Suprapubic skin (tissue), 4 donors: ENCODE measurements around the gene XXYLT1. TPM values are rescaled to one million over a fixed set of nuclear protein-coding genes. Genes with fewer than 3 reads are reported as not detected.
A peak's percentile ranks its signal among the peaks of the same experiment; 100 is the strongest.

Experiments used
- DNase-seq, 2 donors: peaks; one replicate each; pipeline ENCODE4 v3.0.0-alpha.2; 2019; ENCODE audit warnings: low spot score in 2 of 2
- H3K27ac ChIP-seq: fragments of 200-600 bp; sonication (generic); one replicate; pipeline ENCODE4 v1.5.1; 2019
- H3K27me3 ChIP-seq: fragments of 200-600 bp; sonication (generic); one replicate; pipeline ENCODE4 v1.5.1; 2019
- H3K36me3 ChIP-seq: fragments of 200-600 bp; sonication (generic); one replicate; pipeline ENCODE4 v1.5.1; 2019
- H3K4me1 ChIP-seq: fragments of 200-600 bp; sonication (generic); one replicate; pipeline ENCODE4 v1.5.1; 2019
- H3K4me3 ChIP-seq: fragments of 200-600 bp; sonication (generic); one replicate; pipeline ENCODE4 v1.5.1; 2019; ENCODE audit warnings: mild to moderate bottlenecking
- H3K9me3 ChIP-seq: fragments of 200-600 bp; sonication (generic); one replicate; pipeline ENCODE4 v1.5.1; 2019
- EP300 ChIP-seq: sonication (generic); formaldehyde crosslinking; IDR thresholded peaks from one replicate; pipeline ENCODE4 v1.6.1; 2017; ENCODE audit warnings: antibody characterized with exemption
- POLR2A ChIP-seq, 2 donors: fragments of 450-650 bp; IDR thresholded peaks; one replicate each; pipeline ENCODE4 v1.6.1; 2017; ENCODE audit warnings: antibody characterized with exemption in 2 of 2, mild to moderate bottlenecking in 2 of 2, moderate library complexity in 2 of 2
- POLR2AphosphoS5 ChIP-seq, 3 donors: sonication (generic); formaldehyde crosslinking; IDR thresholded peaks; one replicate each; pipeline ENCODE4 v1.6.1; 2017; ENCODE audit warnings: antibody characterized with exemption in 3 of 3
- WGBS: methylation state at CpG from one replicate; pipeline ENCODE4 v1.1.5; 2018; 5-methylcytosine and 5-hydroxymethylcytosine counted together
- total RNA-seq, 4 donors: library from RNA; depleted of rRNA; stranded (reverse); fragments of >200 nt; gene quantifications; one replicate each; pipeline ENCODE4 v1.1.0, GENCODE V29; 2016
- TF ChIP-seq, protein P1 (sequence below), 2 donors: fragments of 200-600 bp in 1 of 2; fragments of 450-650 bp in 1 of 2; sonication (generic) in 1 of 2; IDR thresholded peaks; one replicate each; pipeline ENCODE4 v1.5.1; 2016 to 2019; ENCODE audit warnings: antibody characterized with exemption in 2 of 2, mild to moderate bottlenecking in 1 of 2, moderate library complexity in 1 of 2

Gene XXYLT1
- total RNA-seq, 4 donors from 2014 or later = 8.0 to 19.4 (median 13.2) TPM

DNA sequence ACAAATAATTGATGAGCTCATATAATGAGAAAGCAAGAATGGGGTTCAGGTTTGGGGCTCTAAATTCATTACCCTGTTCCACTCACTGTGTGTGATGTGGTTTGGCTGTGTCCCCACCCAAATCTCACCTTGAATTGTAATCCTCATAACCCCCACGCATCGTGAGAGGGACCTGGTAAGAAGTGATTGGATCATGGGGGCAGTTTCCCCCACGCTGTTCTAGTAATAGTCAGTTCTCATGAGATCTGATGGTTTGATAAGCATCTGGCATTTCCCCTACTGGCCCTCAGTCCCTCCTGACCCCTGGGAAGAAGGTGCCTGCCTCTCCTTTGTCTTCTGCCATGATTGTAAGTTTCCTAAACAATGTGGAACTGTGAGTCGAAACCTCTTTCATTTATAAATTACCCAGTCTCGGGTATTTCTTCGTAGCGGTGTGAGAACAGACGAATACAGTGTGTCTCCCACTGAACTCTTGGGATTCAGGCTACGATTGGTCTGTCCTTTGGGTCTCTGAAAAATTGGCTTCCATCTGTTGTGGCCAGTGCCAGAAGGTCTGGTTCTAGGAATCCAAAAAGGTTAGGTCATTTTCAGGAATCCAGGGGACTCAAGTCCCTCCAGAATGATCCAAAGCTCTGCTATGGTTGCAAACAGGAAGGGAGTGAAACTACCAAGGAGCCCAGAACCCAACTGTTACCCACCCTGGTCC lies 87.7 kb downstream of the XXYLT1 start:
- WGBS = 88% methylated on average over 9 of the region's 9 CpGs
- no peak for DNase-seq
- no peak for TF ChIP-seq POLR2AphosphoS5 (IDR thresholded peaks at IDR 0.05)
- TF ChIP-seq, protein P1, sequence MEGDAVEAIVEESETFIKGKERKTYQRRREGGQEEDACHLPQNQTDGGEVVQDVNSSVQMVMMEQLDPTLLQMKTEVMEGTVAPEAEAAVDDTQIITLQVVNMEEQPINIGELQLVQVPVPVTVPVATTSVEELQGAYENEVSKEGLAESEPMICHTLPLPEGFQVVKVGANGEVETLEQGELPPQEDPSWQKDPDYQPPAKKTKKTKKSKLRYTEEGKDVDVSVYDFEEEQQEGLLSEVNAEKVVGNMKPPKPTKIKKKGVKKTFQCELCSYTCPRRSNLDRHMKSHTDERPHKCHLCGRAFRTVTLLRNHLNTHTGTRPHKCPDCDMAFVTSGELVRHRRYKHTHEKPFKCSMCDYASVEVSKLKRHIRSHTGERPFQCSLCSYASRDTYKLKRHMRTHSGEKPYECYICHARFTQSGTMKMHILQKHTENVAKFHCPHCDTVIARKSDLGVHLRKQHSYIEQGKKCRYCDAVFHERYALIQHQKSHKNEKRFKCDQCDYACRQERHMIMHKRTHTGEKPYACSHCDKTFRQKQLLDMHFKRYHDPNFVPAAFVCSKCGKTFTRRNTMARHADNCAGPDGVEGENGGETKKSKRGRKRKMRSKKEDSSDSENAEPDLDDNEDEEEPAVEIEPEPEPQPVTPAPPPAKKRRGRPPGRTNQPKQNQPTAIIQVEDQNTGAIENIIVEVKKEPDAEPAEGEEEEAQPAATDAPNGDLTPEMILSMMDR (IDR thresholded peaks at IDR 0.05) = no peak
- TF ChIP-seq POLR2A (IDR thresholded peaks at IDR 0.05) = no peak
- TF ChIP-seq EP300 = no peak

DNA sequence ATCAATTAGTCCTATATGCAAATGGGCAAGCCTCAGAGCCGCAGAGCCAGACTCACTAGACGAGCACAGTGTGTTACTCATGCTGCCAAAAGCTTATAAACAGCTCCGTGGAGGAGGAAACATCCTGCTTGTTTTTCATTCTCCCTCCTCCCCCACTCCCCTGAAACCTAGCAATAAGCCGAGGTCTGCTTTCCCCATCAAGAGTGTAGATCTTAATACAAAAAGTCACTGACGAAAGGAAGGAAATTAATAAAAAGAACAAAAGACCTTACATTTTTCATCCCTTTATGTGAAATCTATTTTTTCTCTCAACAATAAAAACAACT lies 88.5 kb downstream of the XXYLT1 start:
- Histone ChIP-seq H3K4me1 (peaks cover 41% of the 10 kb centered on the region), H3K9me3 (no peaks in the 10 kb centered on the region), H3K4me3 (no peak overlapping the region), H3K27me3 (no peaks in the 10 kb centered on the region), H3K27ac (no peak overlapping the region), H3K36me3 (no peaks in the 10 kb centered on the region)
- TF ChIP-seq EP300 (no peak), POLR2AphosphoS5 (IDR thresholded peaks at IDR 0.05) (no peak), POLR2A (IDR thresholded peaks at IDR 0.05) (no peak)
- TF ChIP-seq, protein P1 (IDR thresholded peaks at IDR 0.05) = no peak
- DNase-seq = peak in 1 of 2 donors; percentile 35
- WGBS = 36% methylated on average over 5 of the region's 5 CpGs

More for the DNA sequence above, 87.7 kb downstream of the XXYLT1 start:
- Histone ChIP-seq H3K36me3 (no peaks in the 10 kb centered on the region), H3K27me3 (no peaks in the 10 kb centered on the region), H3K4me1 (peaks cover 49% of the 10 kb centered on the region), H3K9me3 (no peaks in the 10 kb centered on the region), H3K27ac (no peak overlapping the region), H3K4me3 (no peak overlapping the region)

DNA sequence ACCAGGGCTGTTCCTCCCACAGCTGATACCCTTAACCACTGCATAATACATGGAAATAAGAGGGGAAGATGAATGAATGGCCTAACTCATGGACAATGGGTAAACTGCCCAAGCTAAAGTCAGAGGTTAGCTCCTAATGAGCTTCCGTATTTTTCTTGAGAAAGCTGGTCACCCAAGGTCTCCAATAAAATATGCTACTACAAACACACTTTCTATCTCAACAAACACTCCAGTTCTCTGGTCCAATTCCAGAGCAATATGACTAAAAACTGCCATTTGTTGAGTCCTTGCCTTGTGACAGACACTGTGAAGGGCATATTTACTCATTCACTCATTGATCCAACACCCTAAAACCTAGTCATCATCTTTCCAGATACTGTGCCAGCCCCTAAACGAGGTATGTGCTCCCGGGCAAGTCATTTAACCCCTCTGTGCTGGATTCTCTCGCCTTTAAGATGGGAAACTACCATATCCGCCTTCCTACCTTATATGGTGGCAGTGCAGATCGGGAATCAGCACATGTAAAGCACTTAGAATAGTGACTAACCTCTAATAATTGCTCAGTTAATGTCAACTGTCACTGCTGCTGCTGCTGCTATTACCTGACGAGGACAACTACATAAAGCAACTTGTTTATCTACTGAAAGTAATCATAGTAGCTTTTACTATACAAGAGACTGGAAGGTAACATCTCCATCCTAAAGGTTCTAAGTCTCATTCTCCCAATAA lies 89.1 kb downstream of the XXYLT1 start:
- 52% methylated on average over 7 of the region's 7 CpGs for WGBS
- Histone ChIP-seq H3K36me3 (no peaks in the 10 kb centered on the region), H3K9me3 (no peaks in the 10 kb centered on the region), H3K27ac (no peak overlapping the region), H3K4me3 (no peak overlapping the region), H3K4me1 (peaks cover 36% of the 10 kb centered on the region), H3K27me3 (no peaks in the 10 kb centered on the region)
- no peak for DNase-seq
- TF ChIP-seq EP300 (no peak), POLR2AphosphoS5 (IDR thresholded peaks at IDR 0.05) (no peak), POLR2A (IDR thresholded peaks at IDR 0.05) (no peak)
- TF ChIP-seq, protein P1 (IDR thresholded peaks at IDR 0.05) = no peak

DNA sequence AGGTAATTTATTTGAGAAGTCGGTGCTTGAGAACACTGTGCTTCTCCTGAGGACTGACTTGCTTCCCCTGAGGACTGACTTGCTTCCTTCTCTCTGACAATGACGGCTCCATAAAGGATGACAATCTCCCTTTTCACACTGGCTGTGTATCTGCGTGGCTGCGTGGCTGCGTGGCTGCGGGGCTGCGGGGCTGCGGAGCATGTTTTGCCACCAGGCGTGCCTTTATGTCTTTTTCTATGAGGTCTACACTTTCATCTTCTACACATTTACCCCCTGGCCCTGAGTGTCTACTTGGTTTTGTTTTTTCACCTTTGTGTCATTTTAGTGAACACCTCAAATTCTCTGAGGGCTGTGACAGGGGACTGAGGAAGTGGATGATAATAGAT lies 89.9 kb downstream of the XXYLT1 start:
- WGBS = 91% methylated on average over 9 of the region's 9 CpGs
- no peaks in the 10 kb centered on the region for H3K27me3 ChIP-seq
- TF ChIP-seq EP300 = no peak
- TF ChIP-seq, protein P1 (IDR thresholded peaks at IDR 0.05) = no peak
- no peak for TF ChIP-seq POLR2A (IDR thresholded peaks at IDR 0.05)
- no peak overlapping the region for H3K4me3 ChIP-seq
- peaks cover 30% of the 10 kb centered on the region for H3K4me1 ChIP-seq
- no peaks in the 10 kb centered on the region for H3K36me3 ChIP-seq
- no peak for DNase-seq
- H3K9me3 ChIP-seq = no peaks in the 10 kb centered on the region
- H3K27ac ChIP-seq = no peak overlapping the region

DNA sequence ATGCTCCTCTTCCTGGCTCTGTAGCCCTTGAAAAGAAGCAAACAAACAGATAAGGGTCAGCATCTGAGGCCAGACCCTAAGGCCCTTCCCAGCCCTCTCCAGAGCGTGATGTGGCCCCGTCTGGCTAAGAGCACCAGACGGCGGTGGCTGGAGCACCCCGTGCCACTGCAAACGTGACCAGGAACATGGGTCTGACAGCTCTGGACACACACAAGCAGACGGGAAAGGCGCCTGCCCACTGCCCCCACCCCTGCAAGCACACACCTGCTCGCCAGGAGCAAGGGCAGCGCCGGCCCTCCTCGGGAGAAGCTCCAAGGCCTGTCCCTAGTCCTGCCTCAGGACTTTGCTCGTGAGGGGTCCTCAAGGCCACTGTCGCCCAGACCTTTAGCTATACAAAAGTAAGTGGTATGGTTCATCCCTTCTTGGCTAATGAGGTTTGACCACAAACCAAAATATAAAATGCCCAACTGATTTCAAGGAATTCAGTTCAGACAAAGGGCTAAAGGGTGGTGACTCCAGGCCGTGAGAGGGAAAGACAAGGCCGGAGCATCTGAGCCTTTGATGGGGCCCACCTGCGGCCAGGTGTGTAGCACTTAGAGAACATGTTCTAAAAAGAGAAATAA lies 90.4 kb downstream of the XXYLT1 start:
- Histone ChIP-seq H3K36me3 (no peaks in the 10 kb centered on the region), H3K4me1 (peaks cover 25% of the 10 kb centered on the region), H3K27ac (no peak overlapping the region), H3K4me3 (no peak overlapping the region), H3K27me3 (no peaks in the 10 kb centered on the region), H3K9me3 (no peaks in the 10 kb centered on the region)
- 85% methylated on average over 17 of the region's 17 CpGs for WGBS
- no peak for DNase-seq
- TF ChIP-seq POLR2AphosphoS5 (IDR thresholded peaks at IDR 0.05) (no peak), EP300 (no peak), POLR2A (IDR thresholded peaks at IDR 0.05) (no peak)
- TF ChIP-seq, protein P1 (IDR thresholded peaks at IDR 0.05) = no peak
